Measurements from ENCODE around the gene FOLR2.
"Not testable (repeated sequence)": the region's sequence is repeated elsewhere in the genome, so short reads cannot be mapped to it uniquely, and the experiment has no call there.

Gene FOLR2

GRCh38 chr11:72266960-72267359 is 50.4 kb downstream of the FOLR2 start:
- H4K12ac ChIP-seq (ENCODE audit: low read depth, low read length); H3K9me3 ChIP-seq (ENCODE audit: insufficient read depth, low read depth, low read length); H3K4me2 ChIP-seq (ENCODE audit: low read length); H4K8ac ChIP-seq (ENCODE audit: low read depth, low read length); H3K79me1 ChIP-seq (ENCODE audit: low read length); H3K27ac ChIP-seq (ENCODE audit: low read depth, low read length); H3K4me3 ChIP-seq (ENCODE audit: low read depth, low read length); H3K14ac ChIP-seq (ENCODE audit: low read length); H4K91ac ChIP-seq (ENCODE audit: low read depth, low read length); H3K18ac ChIP-seq (ENCODE audit: low read length); H3K9ac ChIP-seq (ENCODE audit: low read length); H3K36me3 ChIP-seq (ENCODE audit: control insufficient read depth in 1 of 2, insufficient read depth in 2 of 2, low read length in 2 of 2); H3K23ac ChIP-seq (ENCODE audit: low read length); H2BK12ac ChIP-seq (ENCODE audit: low read length); H3K79me2 ChIP-seq (ENCODE audit: control insufficient read depth, insufficient read depth, low read length, poor library complexity); H2BK5ac ChIP-seq (ENCODE audit: low read depth, low read length, poor library complexity); H3K27me3 ChIP-seq (ENCODE audit: insufficient read depth, low read length); H2AFZ ChIP-seq (ENCODE audit: insufficient read depth, low read length, poor library complexity); H3K4ac ChIP-seq (ENCODE audit: low read depth, low read length); H3K4me1 ChIP-seq (ENCODE audit: control insufficient read depth in 1 of 2, insufficient read depth in 2 of 2, low read length in 2 of 2); H2AK5ac ChIP-seq (ENCODE audit: low read length); H2BK120ac ChIP-seq (ENCODE audit: insufficient read depth, low read length, poor library complexity); DNase-seq: not testable (repeated sequence)
- no CpG with 5 or more reads among the region's 5 CpGs for WGBS (ENCODE audit: extremely low coverage, insufficient coverage, insufficient read length)

- no peaks in the 10 kb centered on the region for H3K27me3 ChIP-seq (ENCODE audit: insufficient read depth, low read length)
- WGBS (ENCODE audit: extremely low coverage, insufficient coverage, insufficient read length): no CpG with 5 or more reads among the region's 2 CpGs
- DNase-seq: no peak
- H3K9ac ChIP-seq (ENCODE audit: low read length): no peak overlapping the region
- H3K23ac ChIP-seq (ENCODE audit: low read length): no peak overlapping the region
- H3K4me2 ChIP-seq (ENCODE audit: low read length): no peak overlapping the region
- H3K36me3 ChIP-seq (ENCODE audit: control insufficient read depth in 1 of 2, insufficient read depth in 2 of 2, low read length in 2 of 2): no peaks in the 10 kb centered on the region
- no peak overlapping the region for H2AK5ac ChIP-seq (ENCODE audit: low read length)
- no peak overlapping the region for H2BK120ac ChIP-seq (ENCODE audit: insufficient read depth, low read length, poor library complexity)
- H3K18ac ChIP-seq (ENCODE audit: low read length): no peak overlapping the region
- no peaks in the 10 kb centered on the region for H3K79me1 ChIP-seq (ENCODE audit: low read length)
- no peak overlapping the region for H3K14ac ChIP-seq (ENCODE audit: low read length)
- no peak overlapping the region for H4K12ac ChIP-seq (ENCODE audit: low read depth, low read length)
- H2BK5ac ChIP-seq (ENCODE audit: low read depth, low read length, poor library complexity): no peak overlapping the region
- no peak overlapping the region for H3K27ac ChIP-seq (ENCODE audit: low read depth, low read length)
- H3K4ac ChIP-seq (ENCODE audit: low read depth, low read length): no peak overlapping the region
- H3K9me3 ChIP-seq (ENCODE audit: insufficient read depth, low read depth, low read length): no peaks in the 10 kb centered on the region
- no peak overlapping the region for H4K8ac ChIP-seq (ENCODE audit: low read depth, low read length)
- H3K79me2 ChIP-seq (ENCODE audit: control insufficient read depth, insufficient read depth, low read length, poor library complexity): no peaks in the 10 kb centered on the region
- H4K91ac ChIP-seq (ENCODE audit: low read depth, low read length): no peak overlapping the region
- H3K4me3 ChIP-seq (ENCODE audit: low read depth, low read length): no peak overlapping the region
- no peaks in the 10 kb centered on the region for H3K4me1 ChIP-seq (ENCODE audit: control insufficient read depth in 1 of 2, insufficient read depth in 2 of 2, low read length in 2 of 2)
- H2AFZ ChIP-seq (ENCODE audit: insufficient read depth, low read length, poor library complexity): no peak overlapping the region
- H2BK12ac ChIP-seq (ENCODE audit: low read length): no peak overlapping the region
These were observed 51.5 kb downstream of the FOLR2 start for GRCh38 chr11:72267956-72268617.
